AG08395 (cell line): Measurements from ENCODE around the gene SFN.

Experiments
- DNase-seq: peaks from one replicate; pipeline ENCODE4 v3.0.0; 2012; ENCODE audit warnings: mixed read lengths, low spot score

SFN gene

GRCh38 chr1:26913389-26913753 is 50.4 kb downstream of the SFN start:
- no peak for DNase-seq
